HG03342 (cell line): ENCODE data around the gene DVL1.

ENCODE experiments used
- ATAC-seq: cut with Tn5 transposase; IDR thresholded peaks from one replicate; pipeline ENCODE4 v1.9.1; 2021; ENCODE audit warnings: mild to moderate bottlenecking, moderate library complexity; ENCODE audit not compliant: unreplicated experiment

The DVL1 gene

GRCh38 chr1:1312450-1313314 lies 36.5 kb downstream of the DVL1 start:
- no peak for ATAC-seq

GRCh38 chr1:1311107-1312104 lies 37.8 kb downstream of the DVL1 start:
- no peak for ATAC-seq

DNA sequence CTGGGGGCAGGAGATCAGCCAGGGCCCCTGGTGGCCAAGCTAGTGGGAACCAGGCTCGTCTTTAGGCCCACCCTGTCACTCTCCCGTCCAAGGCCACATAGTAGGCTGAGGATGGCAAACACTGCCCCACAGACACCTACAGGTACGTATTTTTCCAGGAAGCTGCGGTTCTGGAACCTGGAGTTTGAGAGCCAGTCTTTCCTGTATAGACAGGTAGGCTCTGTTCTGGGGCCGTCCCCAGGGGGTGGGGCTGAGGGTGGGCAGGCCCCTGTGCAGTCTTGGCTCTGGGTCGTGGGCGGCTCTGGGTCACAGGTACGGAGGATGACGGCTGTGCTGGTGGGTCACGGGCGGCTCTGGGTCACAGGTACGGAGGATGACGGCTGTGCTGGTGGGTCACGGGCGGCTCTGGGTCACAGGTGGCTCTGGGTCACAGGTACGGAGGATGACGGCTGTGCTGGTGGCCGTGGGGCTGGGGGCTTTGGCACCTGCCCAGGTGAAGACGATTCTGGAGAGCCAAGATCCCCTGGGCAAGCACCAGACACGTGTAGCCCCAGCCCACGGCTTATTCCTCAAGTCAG lies 38.7 kb downstream of the DVL1 start:
- ATAC-seq = no peak

GRCh38 chr1:1310109-1310385 lies 39.2 kb downstream of the DVL1 start:
- no peak for ATAC-seq

DNA sequence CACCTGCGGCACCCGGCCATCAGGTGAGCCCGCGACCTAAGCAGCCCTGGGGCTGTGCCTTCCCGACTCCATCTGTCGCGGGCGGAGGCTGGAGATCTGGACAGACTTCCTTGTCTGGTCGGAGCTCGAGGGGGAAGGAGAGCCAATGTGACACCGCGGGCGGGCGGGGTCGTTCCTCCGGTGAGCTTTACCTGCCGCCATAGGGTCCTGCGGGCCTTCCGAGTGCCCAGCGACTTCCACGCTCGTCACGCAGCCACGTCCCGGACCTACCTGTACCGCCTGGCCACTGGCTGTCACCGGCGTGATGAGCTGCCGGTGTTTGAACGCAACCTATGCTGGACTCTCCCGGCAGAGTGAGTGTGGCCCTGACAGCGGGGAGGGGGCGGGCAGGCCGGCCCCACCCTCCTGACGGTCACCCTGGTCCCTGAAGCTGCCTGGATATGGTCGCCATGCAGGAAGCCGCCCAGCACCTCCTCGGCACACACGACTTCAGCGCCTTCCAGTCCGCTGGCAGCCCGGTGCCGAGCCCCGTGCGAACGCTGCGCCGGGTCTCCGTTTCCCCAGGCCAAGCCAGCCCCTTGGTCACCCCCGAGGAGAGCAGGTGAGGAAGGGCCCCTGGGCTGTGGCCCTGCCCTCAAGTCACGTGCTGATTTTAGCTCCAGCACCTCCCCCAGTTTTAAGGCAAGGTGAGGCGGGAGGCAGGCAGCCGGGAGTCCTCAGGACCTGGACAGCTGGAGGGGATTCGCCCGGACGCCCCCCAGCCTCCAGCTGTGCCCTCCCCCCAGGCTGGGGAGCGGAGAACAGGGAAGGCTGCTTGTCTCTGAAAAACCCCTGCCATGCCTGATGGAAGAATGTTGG lies 39.7 kb downstream of the DVL1 start:
- ATAC-seq = no peak

DNA sequence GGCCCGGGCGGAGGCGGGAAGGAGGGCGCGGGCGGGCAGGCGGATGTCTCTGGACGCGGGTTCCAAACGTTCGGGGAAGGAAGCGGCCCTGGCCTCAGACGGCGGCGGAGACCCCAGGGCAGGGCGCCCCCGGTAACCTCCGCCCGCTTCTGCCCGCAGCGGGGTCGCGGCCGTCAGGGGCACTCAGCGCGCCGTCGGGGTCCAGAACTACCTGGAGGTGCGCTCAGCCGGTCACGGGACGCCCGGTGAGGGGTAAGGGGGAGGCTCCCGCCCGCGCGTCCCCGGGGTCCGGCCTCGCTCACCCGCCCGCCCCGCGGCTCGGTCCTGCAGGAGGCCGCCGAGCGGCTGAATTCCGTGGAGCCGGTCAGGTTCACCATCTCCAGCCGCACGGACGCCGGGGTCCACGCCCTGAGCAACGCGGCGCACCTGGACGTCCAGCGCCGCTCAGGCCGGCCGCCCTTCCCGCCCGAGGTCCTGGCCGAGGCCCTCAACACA lies 40.4 kb downstream of the DVL1 start:
- ATAC-seq = peak; percentile 0

DNA sequence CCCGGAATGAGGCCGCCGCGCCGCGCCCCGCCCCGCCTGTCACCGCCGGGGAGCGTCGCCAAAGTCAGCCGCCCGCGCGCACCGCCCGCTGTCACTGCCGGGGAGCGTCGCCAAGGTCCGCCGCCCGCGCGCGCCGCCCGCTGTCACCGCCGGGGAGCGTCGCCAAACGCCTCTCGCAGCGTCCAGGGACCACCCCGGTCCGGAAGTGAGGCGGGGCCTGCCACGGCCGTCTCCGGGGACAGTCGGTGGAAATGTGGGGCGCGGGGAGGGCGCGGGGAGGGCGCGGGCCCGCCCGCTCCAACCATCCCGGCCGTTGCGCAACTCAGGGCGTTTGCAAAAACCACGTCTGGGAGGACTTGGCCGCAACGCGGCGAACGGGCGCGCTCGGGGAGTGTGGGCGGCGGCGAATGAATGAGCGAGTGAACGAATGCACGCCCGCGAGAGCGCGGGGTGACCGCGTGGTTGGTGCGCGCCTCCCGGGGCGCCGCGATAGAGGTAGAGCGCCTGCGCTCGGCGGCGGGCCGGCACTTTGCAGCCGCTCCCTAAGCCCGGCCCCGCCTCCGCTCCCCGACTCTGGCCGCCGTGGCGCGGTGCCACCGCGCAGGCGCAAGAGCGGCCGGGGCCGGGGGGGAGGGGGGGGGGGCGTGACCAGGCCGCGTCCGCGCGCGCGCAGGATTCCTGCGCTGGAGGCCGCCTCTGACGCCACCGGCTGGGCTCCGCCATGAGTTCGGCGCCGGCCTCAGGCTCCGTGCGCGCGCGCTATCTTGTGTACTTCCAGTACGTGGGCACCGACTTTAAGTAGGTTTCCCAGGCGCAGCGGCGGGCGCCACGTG lies 41.1 kb downstream of the DVL1 start, which contains the start of the genes ACAP3 and PUSL1:
Gene ACAP3, minus strand, starts transcription at position 8 of the 833 bp plus-strand sequence. CDS start 115 bp downstream, outside the sequence.
Gene PUSL1, plus strand, starts transcription at position 675 of the 833 bp plus-strand sequence. Its CDS starts 47 bp downstream, at position 722.
- peak; percentile 49 for ATAC-seq

DNA sequence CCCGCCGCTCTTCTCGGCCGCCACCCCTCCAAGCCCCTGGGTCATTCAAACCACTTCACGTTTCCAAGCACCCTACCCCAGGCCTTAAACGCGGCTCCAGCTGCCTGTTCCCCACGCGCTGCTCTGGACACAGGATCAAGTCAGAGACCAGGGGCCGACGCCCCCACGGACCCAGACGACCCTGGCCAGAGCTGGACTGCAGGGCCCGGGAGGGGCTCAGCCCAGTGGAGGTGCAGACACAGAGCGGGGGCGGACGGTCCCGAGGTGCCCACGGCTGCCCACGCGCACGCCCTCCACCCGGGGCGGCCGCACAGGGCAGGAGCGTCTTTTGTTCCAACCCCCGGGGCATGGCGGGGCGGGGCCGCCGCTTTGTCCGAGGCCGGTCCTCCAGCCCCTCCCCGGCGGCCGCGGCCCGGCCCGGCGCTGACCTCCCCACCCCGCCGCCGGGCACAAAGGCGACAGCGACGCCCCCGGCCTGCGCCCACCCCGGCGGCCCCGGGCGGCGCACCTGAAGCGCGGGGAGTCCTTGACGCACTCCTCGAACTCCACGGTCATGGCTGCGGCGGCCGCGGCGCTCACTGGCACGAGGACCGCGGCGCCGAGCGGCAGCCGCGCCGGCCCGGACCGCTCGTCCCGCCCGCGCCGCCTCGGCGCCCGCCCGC lies 41.8 kb downstream of the DVL1 start:
- ATAC-seq = peak; percentile 4

DNA sequence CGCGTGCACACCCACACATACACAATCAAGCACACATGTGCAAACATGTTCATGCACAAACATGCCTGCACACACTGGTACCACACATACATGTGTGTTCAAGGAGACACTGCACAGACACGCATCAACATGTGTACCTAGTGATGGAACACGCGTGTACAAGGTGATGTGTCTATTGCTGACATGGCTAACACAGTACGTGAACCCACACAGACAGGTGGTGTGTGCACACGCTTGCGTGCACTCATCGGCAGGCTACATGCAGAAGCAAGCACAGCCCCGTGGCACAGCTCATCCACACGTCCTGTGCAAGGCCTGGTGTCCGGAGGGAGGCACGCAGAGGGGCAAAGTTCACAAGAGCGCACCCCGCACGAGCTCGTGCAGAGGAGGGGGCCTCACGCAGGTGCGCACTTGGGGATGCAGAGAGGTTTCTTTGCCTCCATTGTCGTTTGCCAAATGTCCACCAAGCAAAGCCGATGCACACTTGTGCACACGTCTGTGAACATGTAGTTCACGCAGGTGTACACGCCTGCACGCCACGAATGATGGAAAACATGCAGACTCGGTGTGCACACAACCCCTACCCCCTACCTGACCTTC lies 42.5 kb downstream of the DVL1 start:
- ATAC-seq = no peak

- no peak for ATAC-seq
Measured at GRCh38 chr1:1306070-1306660, 43.1 kb downstream of the DVL1 start.

DNA sequence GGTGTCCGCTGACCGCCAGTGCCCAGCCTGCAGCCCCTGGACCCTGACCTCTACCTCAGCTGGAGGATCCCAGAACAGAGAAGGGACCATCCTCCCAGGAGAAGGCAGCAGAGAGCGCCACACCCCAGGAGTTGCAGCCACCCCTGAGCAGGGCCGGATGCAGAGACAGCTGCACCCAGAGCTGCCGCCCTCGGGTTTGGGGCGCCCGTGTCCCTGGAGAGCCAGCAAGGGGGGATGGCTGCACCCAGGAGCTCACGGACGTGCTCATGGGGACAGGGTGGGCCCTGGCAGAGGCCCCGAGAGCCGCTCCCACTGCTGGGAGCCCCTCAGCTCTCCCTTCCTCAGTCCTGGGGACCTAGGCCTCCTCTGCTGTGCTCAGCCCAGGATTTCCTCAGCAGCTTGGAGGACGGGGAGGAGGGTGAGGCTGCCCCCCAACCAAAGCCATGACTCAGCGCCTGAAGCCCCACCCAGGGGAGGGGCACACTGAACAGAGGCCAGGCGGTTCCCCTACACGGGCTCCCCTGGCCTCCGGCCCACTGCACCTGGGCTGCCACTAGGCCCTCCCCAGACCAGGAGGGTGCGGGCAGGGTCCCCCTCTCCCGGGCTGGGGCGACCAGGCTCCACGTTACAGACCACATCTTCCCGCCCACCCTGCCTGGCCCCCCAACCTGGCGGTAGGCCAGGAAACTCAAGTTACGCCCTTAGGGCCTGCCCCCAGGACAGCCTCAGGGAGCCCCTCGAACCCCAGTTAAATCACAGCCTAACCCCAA lies 43.7 kb downstream of the DVL1 start:
- peak; percentile 24 for ATAC-seq

- ATAC-seq = no peak
Measured at GRCh38 chr1:1304331-1305299, 44.6 kb downstream of the DVL1 start.

- ATAC-seq = no peak
Measured at GRCh38 chr1:1303736-1304135, 45.5 kb downstream of the DVL1 start.

DNA sequence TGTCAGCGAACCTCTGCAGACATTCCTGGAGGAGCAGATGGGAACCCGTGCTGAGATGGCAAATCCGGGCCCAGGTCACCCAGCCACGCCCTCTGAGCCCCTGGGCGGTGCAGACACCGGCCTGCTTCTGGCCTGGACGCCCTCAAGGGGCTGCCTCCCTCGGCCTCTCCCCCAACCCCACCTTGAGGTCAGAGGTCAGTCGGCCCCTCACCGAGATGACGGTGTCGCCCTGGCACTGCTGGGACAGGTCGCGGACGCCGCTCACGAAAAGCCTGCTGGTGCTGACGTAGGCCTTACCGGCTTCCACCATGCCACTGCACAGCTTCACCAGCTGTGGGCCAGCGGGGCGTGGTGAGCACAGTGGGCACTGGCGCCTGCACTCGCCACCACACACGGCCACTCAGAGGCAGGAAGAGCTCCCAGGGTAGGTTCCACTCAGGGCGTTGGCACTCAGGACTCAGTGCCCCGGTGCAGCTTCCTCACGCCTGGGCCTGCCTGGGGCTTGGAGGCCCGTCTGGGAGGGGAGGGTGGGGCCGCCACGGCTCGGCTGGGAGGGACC lies 46.2 kb downstream of the DVL1 start:
- no peak for ATAC-seq

DNA sequence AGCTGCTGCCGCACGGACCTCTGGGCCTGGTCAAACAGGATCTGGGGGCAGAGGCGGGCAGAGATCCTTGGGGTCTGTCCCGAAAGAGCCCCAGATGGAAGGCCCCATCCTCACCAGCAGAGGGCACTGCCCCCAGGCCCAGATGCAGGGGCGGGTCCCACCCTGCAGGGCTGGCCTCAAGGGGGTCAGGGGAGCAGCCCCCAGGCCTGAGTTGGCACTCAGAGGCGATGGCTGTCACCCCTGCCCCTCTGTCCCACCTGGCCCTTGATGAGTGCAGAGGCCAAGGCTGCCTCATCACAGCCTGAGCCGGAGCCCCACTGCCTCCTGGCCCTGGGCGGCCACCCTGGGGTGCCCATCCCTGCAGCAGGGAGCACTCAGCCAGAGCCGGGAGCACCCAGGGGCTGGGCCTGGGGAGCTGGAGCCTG lies 47.2 kb downstream of the DVL1 start:
- ATAC-seq = no peak

GRCh38 chr1:1300352-1300739 lies 48.9 kb downstream of the DVL1 start:
- no peak for ATAC-seq
